Measurements from ENCODE around the gene DOLK.

GRCh38 chr9:128912270-128912853 is 35.0 kb downstream of the DOLK start:
- no peak for TF ChIP-seq CTCF (IDR thresholded peaks at IDR 0.05)
- no peak for TF ChIP-seq HMGA2 (CRISPR knock-in tag; IDR thresholded peaks at IDR 0.05)
- no peak for TF ChIP-seq ZNF423 (CRISPR knock-in tag; IDR thresholded peaks at IDR 0.05)
- TF ChIP-seq FOXP1 (CRISPR knock-in tag; IDR thresholded peaks at IDR 0.05; ENCODE audit: borderline replicate concordance): no peak
- TF ChIP-seq IRF1 (CRISPR knock-in tag; IDR thresholded peaks at IDR 0.05): no peak
- no peak for TF ChIP-seq CBFB (CRISPR knock-in tag; IDR thresholded peaks at IDR 0.05; ENCODE audit: low read depth)
- no peak for TF ChIP-seq TEAD4 (CRISPR knock-in tag; IDR thresholded peaks at IDR 0.05)
- no peak for TF ChIP-seq CREB1 (CRISPR knock-in tag; IDR thresholded peaks at IDR 0.05)
- TF ChIP-seq ZNF121 (CRISPR knock-in tag; IDR thresholded peaks at IDR 0.05): no peak
- no peak for TF ChIP-seq EMX1 (CRISPR knock-in tag; IDR thresholded peaks at IDR 0.05)
- no peak for TF ChIP-seq ETV6 (CRISPR knock-in tag; IDR thresholded peaks at IDR 0.05)
- TF ChIP-seq ZNF512 (CRISPR knock-in tag; IDR thresholded peaks at IDR 0.05; ENCODE audit: borderline replicate concordance): no peak
